Measurements from ENCODE around the gene DDX50. TPM values are rescaled to one million over a fixed set of nuclear protein-coding genes. Genes with fewer than 3 reads are reported as not detected.
"Not testable (repeated sequence)": the region's sequence is repeated elsewhere in the genome, so short reads cannot be mapped to it uniquely, and the experiment has no call there.

The DDX50 gene
- total and polyA plus RNA-seq, 9 donors, result 41.1 to 63.6 (median 46.5) TPM

- Histone ChIP-seq H3K27ac (ENCODE audit: low read length) (peak overlapping the region; percentile 99), H3K4me3 (ENCODE audit: low read length) (no peak overlapping the region), H3K36me3 (ENCODE audit: control insufficient read depth, insufficient read depth, low read length) (peaks cover 2% of the 10 kb centered on the region), H3K9me3 (replicated peaks; ENCODE audit: control insufficient read depth, low read depth, low read length) (no peaks in the 10 kb centered on the region), H3K4me1 (ENCODE audit: control insufficient read depth, insufficient read depth, low read length) (peaks cover 15% of the 10 kb centered on the region), H3K27me3 (ENCODE audit: control insufficient read depth, insufficient read depth, low read length) (no peaks in the 10 kb centered on the region)
- peak; percentile 11 for DNase-seq
- WGBS (ENCODE audit: insufficient coverage), result no CpG with 5 or more reads among the region's 8 CpGs
Observed at GRCh38 chr10:68899186-68899745, 1.8 kb upstream of the DDX50 start.

- Histone ChIP-seq H3K9me3 (replicated peaks; ENCODE audit: control insufficient read depth, low read depth, low read length) (no peaks in the 10 kb centered on the region), H3K27me3 (ENCODE audit: control insufficient read depth, insufficient read depth, low read length) (no peaks in the 10 kb centered on the region), H3K27ac (ENCODE audit: low read length) (peak overlapping the region; percentile 99), H3K4me3 (ENCODE audit: low read length) (peak overlapping the region; percentile 91), H3K4me1 (ENCODE audit: control insufficient read depth, insufficient read depth, low read length) (peaks cover 15% of the 10 kb centered on the region), H3K36me3 (ENCODE audit: control insufficient read depth, insufficient read depth, low read length) (peaks cover 5% of the 10 kb centered on the region)
- 3% methylated on average over 30 of the region's 40 CpGs for WGBS (ENCODE audit: insufficient coverage)
- DNase-seq, result no peak
Observed at GRCh38 chr10:68900427-68901104, 549 bp upstream of the DDX50 start.

GRCh38 chr10:68902382-68902781 lies 1.3 kb downstream of the DDX50 start:
- H3K4me1 ChIP-seq (ENCODE audit: control insufficient read depth, insufficient read depth, low read length), result peaks cover 15% of the 10 kb centered on the region
- no peak overlapping the region for H3K27ac ChIP-seq (ENCODE audit: low read length)
- no peaks in the 10 kb centered on the region for H3K9me3 ChIP-seq (replicated peaks; ENCODE audit: control insufficient read depth, low read depth, low read length)
- no peaks in the 10 kb centered on the region for H3K27me3 ChIP-seq (ENCODE audit: control insufficient read depth, insufficient read depth, low read length)
- peak overlapping the region; percentile 91 for H3K4me3 ChIP-seq (ENCODE audit: low read length)
- peaks cover 10% of the 10 kb centered on the region for H3K36me3 ChIP-seq (ENCODE audit: control insufficient read depth, insufficient read depth, low read length)
- no peak for DNase-seq
- WGBS (ENCODE audit: insufficient coverage), result no CpG with 5 or more reads among the region's 5 CpGs

GRCh38 chr10:68924593-68924992 lies 23.5 kb downstream of the DDX50 start:
- Histone ChIP-seq H3K36me3 (ENCODE audit: control insufficient read depth, insufficient read depth, low read length) (peaks cover 22% of the 10 kb centered on the region), H3K4me1 (ENCODE audit: control insufficient read depth, insufficient read depth, low read length) (no peaks in the 10 kb centered on the region), H3K27me3 (ENCODE audit: control insufficient read depth, insufficient read depth, low read length) (no peaks in the 10 kb centered on the region), H3K4me3 (ENCODE audit: low read length) (no peak overlapping the region), H3K27ac (ENCODE audit: low read length) (no peak overlapping the region), H3K9me3 (replicated peaks; ENCODE audit: control insufficient read depth, low read depth, low read length) (no peaks in the 10 kb centered on the region)
- no peak for DNase-seq

GRCh38 chr10:68925489-68925888 lies 24.4 kb downstream of the DDX50 start:
- no peak overlapping the region for H3K27ac ChIP-seq (ENCODE audit: low read length)
- H3K36me3 ChIP-seq (ENCODE audit: control insufficient read depth, insufficient read depth, low read length), result peaks cover 22% of the 10 kb centered on the region
- 100% methylated on average over 4 of the region's 4 CpGs for WGBS (ENCODE audit: insufficient coverage)
- no peak overlapping the region for H3K4me3 ChIP-seq (ENCODE audit: low read length)
- H3K4me1 ChIP-seq (ENCODE audit: control insufficient read depth, insufficient read depth, low read length), result no peaks in the 10 kb centered on the region
- H3K9me3 ChIP-seq (replicated peaks; ENCODE audit: control insufficient read depth, low read depth, low read length), result no peaks in the 10 kb centered on the region
- H3K27me3 ChIP-seq (ENCODE audit: control insufficient read depth, insufficient read depth, low read length), result no peaks in the 10 kb centered on the region
- DNase-seq, result no peak

- not testable (repeated sequence) for DNase-seq; H3K27ac ChIP-seq (ENCODE audit: low read length); H3K9me3 ChIP-seq (replicated peaks; ENCODE audit: control insufficient read depth, low read depth, low read length); H3K4me3 ChIP-seq (ENCODE audit: low read length); H3K4me1 ChIP-seq (ENCODE audit: control insufficient read depth, insufficient read depth, low read length); H3K27me3 ChIP-seq (ENCODE audit: control insufficient read depth, insufficient read depth, low read length)
- 85% methylated on average over 2 of the region's 2 CpGs for WGBS (ENCODE audit: insufficient coverage)
- peaks cover 23% of the 10 kb centered on the region for H3K36me3 ChIP-seq (ENCODE audit: control insufficient read depth, insufficient read depth, low read length)
Observed at GRCh38 chr10:68929157-68929556, 28.0 kb downstream of the DDX50 start.

GRCh38 chr10:68929888-68930287 lies 28.8 kb downstream of the DDX50 start:
- not testable (repeated sequence) for DNase-seq; H3K27me3 ChIP-seq (ENCODE audit: control insufficient read depth, insufficient read depth, low read length); H3K4me1 ChIP-seq (ENCODE audit: control insufficient read depth, insufficient read depth, low read length); H3K9me3 ChIP-seq (replicated peaks; ENCODE audit: control insufficient read depth, low read depth, low read length); H3K4me3 ChIP-seq (ENCODE audit: low read length); H3K27ac ChIP-seq (ENCODE audit: low read length)
- H3K36me3 ChIP-seq (ENCODE audit: control insufficient read depth, insufficient read depth, low read length), result peaks cover 21% of the 10 kb centered on the region
- 96% methylated on average over 2 of the region's 8 CpGs for WGBS (ENCODE audit: insufficient coverage)

GRCh38 chr10:68932860-68933259 lies 31.7 kb downstream of the DDX50 start:
- H3K27me3 ChIP-seq (ENCODE audit: control insufficient read depth, insufficient read depth, low read length); H3K9me3 ChIP-seq (replicated peaks; ENCODE audit: control insufficient read depth, low read depth, low read length); H3K27ac ChIP-seq (ENCODE audit: low read length); H3K4me1 ChIP-seq (ENCODE audit: control insufficient read depth, insufficient read depth, low read length); H3K4me3 ChIP-seq (ENCODE audit: low read length); DNase-seq: not testable (repeated sequence)
- no CpG with 5 or more reads among the region's 3 CpGs for WGBS (ENCODE audit: insufficient coverage)
- H3K36me3 ChIP-seq (ENCODE audit: control insufficient read depth, insufficient read depth, low read length), result peaks cover 17% of the 10 kb centered on the region

GRCh38 chr10:68934994-68935393 lies 33.9 kb downstream of the DDX50 start:
- H3K9me3 ChIP-seq (replicated peaks; ENCODE audit: control insufficient read depth, low read depth, low read length), result no peaks in the 10 kb centered on the region
- H3K27ac ChIP-seq (ENCODE audit: low read length), result no peak overlapping the region
- no peak overlapping the region for H3K4me3 ChIP-seq (ENCODE audit: low read length)
- DNase-seq, result no peak
- H3K27me3 ChIP-seq (ENCODE audit: control insufficient read depth, insufficient read depth, low read length), result no peaks in the 10 kb centered on the region
- H3K4me1 ChIP-seq (ENCODE audit: control insufficient read depth, insufficient read depth, low read length), result no peaks in the 10 kb centered on the region
- H3K36me3 ChIP-seq (ENCODE audit: control insufficient read depth, insufficient read depth, low read length), result peaks cover 24% of the 10 kb centered on the region

- DNase-seq, result no peak
- Histone ChIP-seq H3K27me3 (ENCODE audit: control insufficient read depth, insufficient read depth, low read length) (no peaks in the 10 kb centered on the region), H3K36me3 (ENCODE audit: control insufficient read depth, insufficient read depth, low read length) (peaks cover 20% of the 10 kb centered on the region), H3K27ac (ENCODE audit: low read length) (no peak overlapping the region), H3K9me3 (replicated peaks; ENCODE audit: control insufficient read depth, low read depth, low read length) (no peaks in the 10 kb centered on the region), H3K4me3 (ENCODE audit: low read length) (no peak overlapping the region), H3K4me1 (ENCODE audit: control insufficient read depth, insufficient read depth, low read length) (no peaks in the 10 kb centered on the region)
- WGBS (ENCODE audit: insufficient coverage), result no CpG with 5 or more reads among the region's 2 CpGs
Observed at GRCh38 chr10:68938117-68938516, 37.0 kb downstream of the DDX50 start.

- no CpG with 5 or more reads among the region's 2 CpGs for WGBS (ENCODE audit: insufficient coverage)
- Histone ChIP-seq H3K9me3 (replicated peaks; ENCODE audit: control insufficient read depth, low read depth, low read length) (no peaks in the 10 kb centered on the region), H3K4me1 (ENCODE audit: control insufficient read depth, insufficient read depth, low read length) (no peaks in the 10 kb centered on the region), H3K4me3 (ENCODE audit: low read length) (no peak overlapping the region), H3K27ac (ENCODE audit: low read length) (no peak overlapping the region), H3K36me3 (ENCODE audit: control insufficient read depth, insufficient read depth, low read length) (peaks cover 20% of the 10 kb centered on the region), H3K27me3 (ENCODE audit: control insufficient read depth, insufficient read depth, low read length) (no peaks in the 10 kb centered on the region)
- DNase-seq, result no peak
Observed at GRCh38 chr10:68938884-68939283, 37.8 kb downstream of the DDX50 start.
